Lower leg skin (tissue), 4 donors: ENCODE data around the gene SLIT3. TPM values are rescaled to one million over a fixed set of nuclear protein-coding genes. Genes with fewer than 3 reads are reported as not detected.

Experiments used
- DNase-seq, 2 donors: peaks; one replicate each; pipeline ENCODE4 v3.0.0-alpha.2; 2019; ENCODE audit warnings: low spot score in 2 of 2
- H3K4me3 ChIP-seq: fragments of 200-600 bp; sonication (generic); 2 replicates; pipeline ENCODE4 v1.5.1; 2017; ENCODE audit warnings: mild to moderate bottlenecking, low read depth; ENCODE audit not compliant: poor library complexity, severe bottlenecking
- POLR2A ChIP-seq, 2 donors: fragments of 450-650 bp; IDR thresholded peaks; one replicate each; pipeline ENCODE4 v1.6.1; 2016 to 2017; ENCODE audit warnings: antibody characterized with exemption in 2 of 2, mild to moderate bottlenecking in 1 of 2, moderate library complexity in 1 of 2
- WGBS, 2 donors: methylation state at CpG; one replicate each; pipeline ENCODE4 v1.1.5; 2018; 5-methylcytosine and 5-hydroxymethylcytosine counted together
- intact Hi-C: fragments of 100-400 bp; cut with DNase I; formaldehyde crosslinking; loops from one replicate; pipeline ENCODE4 v1.15.0; 2023; ENCODE audit warnings: low total_unique reads
- total RNA-seq, 4 donors: library from RNA; depleted of rRNA; stranded (reverse); fragments of >200 nt; gene quantifications; one replicate each; pipeline ENCODE4 v1.1.0, GENCODE V29; 2016
- TF ChIP-seq, protein P1 (sequence below), 3 donors: fragments of 450-650 bp; IDR thresholded peaks; one replicate each; pipeline ENCODE4 v1.5.1; 2016; ENCODE audit warnings: antibody characterized with exemption in 3 of 3, mild to moderate bottlenecking in 3 of 3, moderate library complexity in 2 of 3

SLIT3 gene
- total RNA-seq, 4 donors from 2014 or later, result 12.4 to 66.0 (median 22.8) TPM

DNA sequence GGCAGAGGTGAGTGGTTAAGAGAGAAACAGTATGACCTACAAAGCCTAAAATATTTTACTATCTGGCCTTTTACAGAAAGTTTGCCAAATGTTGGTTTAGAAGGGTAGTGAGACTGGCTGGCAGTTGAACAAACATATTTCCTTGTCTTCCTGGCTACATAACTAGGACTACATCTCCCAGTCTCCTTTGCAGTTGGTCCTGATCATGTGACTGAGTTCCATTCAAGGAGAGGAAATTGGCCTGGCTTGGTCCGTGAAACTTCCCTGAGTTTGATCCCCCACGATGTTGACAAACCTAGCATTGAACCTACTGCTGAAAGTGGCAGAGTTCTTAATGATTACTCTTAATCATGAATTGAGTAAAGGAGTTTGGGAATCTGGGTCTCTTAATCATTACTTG is 280.8 kb downstream of the SLIT3 start:
- WGBS, 2 donors, result 38 to 64% methylated on average over 2 of the region's 2 CpGs
- no peak overlapping the region for H3K4me3 ChIP-seq
- intact Hi-C loops, result no loop called here
- no peak for TF ChIP-seq POLR2A (IDR thresholded peaks at IDR 0.05)
- TF ChIP-seq, protein P1, sequence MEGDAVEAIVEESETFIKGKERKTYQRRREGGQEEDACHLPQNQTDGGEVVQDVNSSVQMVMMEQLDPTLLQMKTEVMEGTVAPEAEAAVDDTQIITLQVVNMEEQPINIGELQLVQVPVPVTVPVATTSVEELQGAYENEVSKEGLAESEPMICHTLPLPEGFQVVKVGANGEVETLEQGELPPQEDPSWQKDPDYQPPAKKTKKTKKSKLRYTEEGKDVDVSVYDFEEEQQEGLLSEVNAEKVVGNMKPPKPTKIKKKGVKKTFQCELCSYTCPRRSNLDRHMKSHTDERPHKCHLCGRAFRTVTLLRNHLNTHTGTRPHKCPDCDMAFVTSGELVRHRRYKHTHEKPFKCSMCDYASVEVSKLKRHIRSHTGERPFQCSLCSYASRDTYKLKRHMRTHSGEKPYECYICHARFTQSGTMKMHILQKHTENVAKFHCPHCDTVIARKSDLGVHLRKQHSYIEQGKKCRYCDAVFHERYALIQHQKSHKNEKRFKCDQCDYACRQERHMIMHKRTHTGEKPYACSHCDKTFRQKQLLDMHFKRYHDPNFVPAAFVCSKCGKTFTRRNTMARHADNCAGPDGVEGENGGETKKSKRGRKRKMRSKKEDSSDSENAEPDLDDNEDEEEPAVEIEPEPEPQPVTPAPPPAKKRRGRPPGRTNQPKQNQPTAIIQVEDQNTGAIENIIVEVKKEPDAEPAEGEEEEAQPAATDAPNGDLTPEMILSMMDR (IDR thresholded peaks at IDR 0.05), result no peak
- no peak for DNase-seq

DNA sequence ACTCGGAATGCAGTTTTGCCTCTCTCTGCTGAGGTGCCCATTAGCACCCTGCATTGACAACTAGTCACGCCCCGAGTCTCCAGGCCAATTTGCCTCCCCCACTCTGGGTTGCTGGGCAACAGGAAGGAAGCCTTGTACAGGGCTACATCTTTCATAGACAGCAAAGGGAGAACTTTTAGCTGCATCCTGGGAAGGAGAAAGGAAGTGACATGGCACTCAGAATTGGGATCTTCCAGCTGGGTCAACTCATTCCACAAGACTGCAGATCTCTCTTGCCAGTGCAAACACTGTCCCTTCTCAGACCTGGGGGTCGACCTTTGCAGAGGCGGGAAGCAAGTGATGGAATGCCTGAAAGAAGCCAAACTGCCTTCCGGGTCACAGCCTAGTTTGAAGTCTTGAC is 282.0 kb downstream of the SLIT3 start:
- WGBS, 2 donors, result 65 to 66% methylated on average over 6 of the region's 6 CpGs
- no peak for DNase-seq
- intact Hi-C loops, result no loop called here
- TF ChIP-seq, protein P1 (IDR thresholded peaks at IDR 0.05), result no peak
- TF ChIP-seq POLR2A (IDR thresholded peaks at IDR 0.05), result no peak
- H3K4me3 ChIP-seq, result no peak overlapping the region

DNA sequence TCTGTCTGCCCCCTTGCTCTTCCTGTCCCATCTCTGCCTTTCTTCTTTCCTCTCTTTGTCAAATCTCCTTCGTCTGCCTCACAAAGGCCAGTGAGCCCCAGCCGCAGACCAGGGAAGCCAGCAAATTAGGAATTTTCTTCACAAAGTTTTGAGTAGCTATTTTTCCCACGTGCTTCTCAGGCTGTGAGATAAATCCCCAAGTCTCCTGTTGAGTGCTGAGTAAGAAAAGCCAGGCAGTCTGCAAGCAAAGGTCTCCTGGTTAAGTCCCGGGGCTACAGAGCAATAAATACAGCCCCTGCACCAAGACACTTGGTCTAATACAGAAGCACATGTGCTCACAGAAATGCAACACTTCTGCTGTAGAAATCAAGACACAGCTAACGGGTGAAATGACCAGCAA is 284.9 kb downstream of the SLIT3 start:
- DNase-seq, result no peak
- no peak overlapping the region for H3K4me3 ChIP-seq
- intact Hi-C loops, result no loop called here
- TF ChIP-seq, protein P1 (IDR thresholded peaks at IDR 0.05), result no peak
- TF ChIP-seq POLR2A (IDR thresholded peaks at IDR 0.05), result no peak
- 67 to 78% methylated on average over 5 of the region's 5 CpGs for WGBS, 2 donors

DNA sequence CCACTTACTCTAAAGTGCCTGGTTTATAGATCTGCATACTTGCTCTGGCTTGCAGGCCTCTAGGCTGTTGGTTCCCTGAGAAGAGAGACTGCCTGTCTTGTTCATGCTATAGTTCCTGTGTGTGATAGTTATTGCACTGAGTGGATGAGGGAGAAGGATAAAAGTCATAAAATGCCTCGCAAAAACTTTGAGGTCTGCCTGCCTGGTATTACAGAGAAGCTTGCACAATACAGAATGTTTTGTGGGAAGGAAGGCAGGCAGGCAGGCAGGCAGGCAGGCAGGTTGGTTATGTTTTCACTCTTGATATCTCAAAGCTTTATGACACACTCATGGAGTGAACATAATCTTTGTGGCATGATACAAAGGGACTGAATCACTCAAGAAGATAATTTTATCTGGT is 287.1 kb downstream of the SLIT3 start:
- intact Hi-C loops, result no loop called here
- H3K4me3 ChIP-seq, result no peak overlapping the region
- TF ChIP-seq, protein P1 (IDR thresholded peaks at IDR 0.05), result no peak
- TF ChIP-seq POLR2A (IDR thresholded peaks at IDR 0.05), result no peak
- no peak for DNase-seq
- 51 to 62% methylated on average over 1 of the region's 1 CpG for WGBS, 2 donors

DNA sequence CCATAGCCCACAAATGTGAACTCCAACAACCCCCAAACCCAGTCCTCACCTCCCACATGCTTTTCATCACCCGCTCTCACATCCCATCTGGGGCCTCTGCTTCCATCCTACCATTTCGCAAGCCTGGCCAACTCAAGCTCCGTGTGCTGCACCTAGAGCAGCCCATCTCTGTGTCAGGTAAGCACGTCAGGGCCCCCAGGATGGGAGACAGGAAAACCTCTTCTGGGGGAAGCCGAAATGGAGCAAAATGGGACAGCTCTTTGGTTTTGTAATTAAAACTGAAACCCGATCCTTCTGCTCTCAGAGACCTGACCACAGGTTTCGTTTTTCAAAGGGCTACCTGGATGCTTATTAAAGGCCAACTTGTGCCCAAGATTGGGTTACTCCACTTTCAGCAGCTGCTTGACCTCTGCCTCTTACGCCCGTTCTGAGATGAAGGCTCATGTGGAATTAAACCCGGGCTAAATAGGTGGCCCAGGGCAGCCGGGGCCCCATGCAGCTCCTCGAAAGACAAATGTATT is 287.7 kb downstream of the SLIT3 start:
- 87 to 89% methylated on average over 12 of the region's 12 CpGs for WGBS, 2 donors
- H3K4me3 ChIP-seq, result no peak overlapping the region
- DNase-seq, result no peak
- TF ChIP-seq POLR2A (IDR thresholded peaks at IDR 0.05), result no peak
- TF ChIP-seq, protein P1 (IDR thresholded peaks at IDR 0.05), result no peak
- intact Hi-C loops, result no loop called here

DNA sequence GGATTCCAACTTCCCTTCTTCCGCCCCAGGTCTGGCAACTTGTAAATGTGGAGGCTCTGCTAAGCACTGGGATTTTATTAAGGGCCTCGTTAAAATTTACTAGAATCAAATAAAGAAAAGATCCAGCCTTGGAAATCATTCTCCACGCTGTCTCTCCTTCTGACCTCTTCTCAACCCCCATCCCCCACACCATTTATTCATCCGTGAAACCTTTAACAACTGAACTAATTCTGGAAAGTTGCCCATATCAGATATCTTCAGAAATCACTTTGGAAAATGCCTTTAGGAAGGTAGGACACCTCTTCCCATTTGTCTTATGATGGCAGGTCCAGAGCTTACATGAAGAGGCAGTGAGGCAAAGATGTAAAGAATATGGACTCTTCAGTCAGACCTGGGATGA is 288.5 kb downstream of the SLIT3 start:
- WGBS, 2 donors, result 57 to 66% methylated on average over 4 of the region's 4 CpGs
- DNase-seq, result no peak
- intact Hi-C loops, result no loop called here
- H3K4me3 ChIP-seq, result no peak overlapping the region
- TF ChIP-seq POLR2A (IDR thresholded peaks at IDR 0.05), result no peak
- TF ChIP-seq, protein P1 (IDR thresholded peaks at IDR 0.05), result no peak
